ENCODE results near the gene TRIM32. TPM values are rescaled to one million over a fixed set of nuclear protein-coding genes. Genes with fewer than 3 reads are reported as not detected.

The TRIM32 gene
- total RNA-seq, 1 experiment from 2014 or later = 17.5 TPM

DNA sequence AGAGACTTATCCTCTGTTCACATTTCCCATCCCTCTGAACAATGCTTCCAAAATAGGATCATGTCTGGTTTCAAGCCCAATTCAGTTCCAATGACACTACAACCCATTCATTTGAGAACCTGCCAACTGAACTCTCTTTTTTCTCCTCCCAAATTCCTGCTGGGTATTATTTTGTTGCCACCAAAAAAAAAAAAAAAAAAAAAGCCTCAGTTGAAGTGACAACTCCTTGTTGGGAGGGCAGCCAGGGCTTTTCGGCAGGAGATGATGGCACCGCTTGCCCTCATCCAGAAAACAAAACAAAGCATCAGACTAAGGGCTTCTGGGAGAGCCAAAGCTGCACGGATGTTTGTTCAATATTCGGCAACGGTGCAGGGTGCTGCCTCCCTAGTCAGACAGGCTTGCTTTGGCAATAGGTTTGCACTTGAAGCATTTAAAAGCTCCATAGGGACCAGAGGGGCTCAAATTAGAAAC is 30.6 kb upstream of the TRIM32 start (continued):
- TF ChIP-seq, protein P1, sequence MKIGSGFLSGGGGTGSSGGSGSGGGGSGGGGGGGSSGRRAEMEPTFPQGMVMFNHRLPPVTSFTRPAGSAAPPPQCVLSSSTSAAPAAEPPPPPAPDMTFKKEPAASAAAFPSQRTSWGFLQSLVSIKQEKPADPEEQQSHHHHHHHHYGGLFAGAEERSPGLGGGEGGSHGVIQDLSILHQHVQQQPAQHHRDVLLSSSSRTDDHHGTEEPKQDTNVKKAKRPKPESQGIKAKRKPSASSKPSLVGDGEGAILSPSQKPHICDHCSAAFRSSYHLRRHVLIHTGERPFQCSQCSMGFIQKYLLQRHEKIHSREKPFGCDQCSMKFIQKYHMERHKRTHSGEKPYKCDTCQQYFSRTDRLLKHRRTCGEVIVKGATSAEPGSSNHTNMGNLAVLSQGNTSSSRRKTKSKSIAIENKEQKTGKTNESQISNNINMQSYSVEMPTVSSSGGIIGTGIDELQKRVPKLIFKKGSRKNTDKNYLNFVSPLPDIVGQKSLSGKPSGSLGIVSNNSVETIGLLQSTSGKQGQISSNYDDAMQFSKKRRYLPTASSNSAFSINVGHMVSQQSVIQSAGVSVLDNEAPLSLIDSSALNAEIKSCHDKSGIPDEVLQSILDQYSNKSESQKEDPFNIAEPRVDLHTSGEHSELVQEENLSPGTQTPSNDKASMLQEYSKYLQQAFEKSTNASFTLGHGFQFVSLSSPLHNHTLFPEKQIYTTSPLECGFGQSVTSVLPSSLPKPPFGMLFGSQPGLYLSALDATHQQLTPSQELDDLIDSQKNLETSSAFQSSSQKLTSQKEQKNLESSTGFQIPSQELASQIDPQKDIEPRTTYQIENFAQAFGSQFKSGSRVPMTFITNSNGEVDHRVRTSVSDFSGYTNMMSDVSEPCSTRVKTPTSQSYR (CRISPR knock-in tag; IDR thresholded peaks at IDR 0.05) = no peak
- TF ChIP-seq, protein P2, sequence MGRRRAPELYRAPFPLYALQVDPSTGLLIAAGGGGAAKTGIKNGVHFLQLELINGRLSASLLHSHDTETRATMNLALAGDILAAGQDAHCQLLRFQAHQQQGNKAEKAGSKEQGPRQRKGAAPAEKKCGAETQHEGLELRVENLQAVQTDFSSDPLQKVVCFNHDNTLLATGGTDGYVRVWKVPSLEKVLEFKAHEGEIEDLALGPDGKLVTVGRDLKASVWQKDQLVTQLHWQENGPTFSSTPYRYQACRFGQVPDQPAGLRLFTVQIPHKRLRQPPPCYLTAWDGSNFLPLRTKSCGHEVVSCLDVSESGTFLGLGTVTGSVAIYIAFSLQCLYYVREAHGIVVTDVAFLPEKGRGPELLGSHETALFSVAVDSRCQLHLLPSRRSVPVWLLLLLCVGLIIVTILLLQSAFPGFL (CRISPR knock-in tag; IDR thresholded peaks at IDR 0.05; ENCODE audit: borderline replicate concordance) = no peak
- TF ChIP-seq JAZF1 (CRISPR knock-in tag; IDR thresholded peaks at IDR 0.05) = no peak

- Mint-ChIP-seq H3K4me3 (no peak overlapping the region), H3K36me3 (no peaks in the 10 kb centered on the region), H3K27ac (no peak overlapping the region), H3K4me1 (peaks cover 6% of the 10 kb centered on the region; the same call in 1 of the 2 replicates), H3K9me3 (no peaks in the 10 kb centered on the region), H3K27me3 (ENCODE audit: low read depth) (no peaks in the 10 kb centered on the region)
- ChIA-PET CTCF (interaction anchor here (0.8 to 1.1 kb wide), 2 partner anchors 66 to 320 kb away, joined by 3 read pairs; no protein-coding TSS in a partner anchor), POLR2A (no interaction called here)
- no peak for ATAC-seq
- TF ChIP-seq, protein P3, sequence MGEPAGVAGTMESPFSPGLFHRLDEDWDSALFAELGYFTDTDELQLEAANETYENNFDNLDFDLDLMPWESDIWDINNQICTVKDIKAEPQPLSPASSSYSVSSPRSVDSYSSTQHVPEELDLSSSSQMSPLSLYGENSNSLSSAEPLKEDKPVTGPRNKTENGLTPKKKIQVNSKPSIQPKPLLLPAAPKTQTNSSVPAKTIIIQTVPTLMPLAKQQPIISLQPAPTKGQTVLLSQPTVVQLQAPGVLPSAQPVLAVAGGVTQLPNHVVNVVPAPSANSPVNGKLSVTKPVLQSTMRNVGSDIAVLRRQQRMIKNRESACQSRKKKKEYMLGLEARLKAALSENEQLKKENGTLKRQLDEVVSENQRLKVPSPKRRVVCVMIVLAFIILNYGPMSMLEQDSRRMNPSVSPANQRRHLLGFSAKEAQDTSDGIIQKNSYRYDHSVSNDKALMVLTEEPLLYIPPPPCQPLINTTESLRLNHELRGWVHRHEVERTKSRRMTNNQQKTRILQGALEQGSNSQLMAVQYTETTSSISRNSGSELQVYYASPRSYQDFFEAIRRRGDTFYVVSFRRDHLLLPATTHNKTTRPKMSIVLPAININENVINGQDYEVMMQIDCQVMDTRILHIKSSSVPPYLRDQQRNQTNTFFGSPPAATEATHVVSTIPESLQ (CRISPR knock-in tag; IDR thresholded peaks at IDR 0.05) = no peak
- no peak for TF ChIP-seq MYBL2 (CRISPR knock-in tag; IDR thresholded peaks at IDR 0.05)
- TF ChIP-seq AR (CRISPR knock-in tag; IDR thresholded peaks at IDR 0.05) = no peak
- no peak for TF ChIP-seq NR2C2 (CRISPR knock-in tag; IDR thresholded peaks at IDR 0.05)
- TF ChIP-seq ETV6 (CRISPR knock-in tag; IDR thresholded peaks at IDR 0.05) = no peak
- no peak for TF ChIP-seq NFATC4 (CRISPR knock-in tag; IDR thresholded peaks at IDR 0.05)
- no peak for TF ChIP-seq RORB (CRISPR knock-in tag; IDR thresholded peaks at IDR 0.05)
- no peak for TF ChIP-seq NFE2L1 (CRISPR knock-in tag; IDR thresholded peaks at IDR 0.05)
- TF ChIP-seq, protein P4, sequence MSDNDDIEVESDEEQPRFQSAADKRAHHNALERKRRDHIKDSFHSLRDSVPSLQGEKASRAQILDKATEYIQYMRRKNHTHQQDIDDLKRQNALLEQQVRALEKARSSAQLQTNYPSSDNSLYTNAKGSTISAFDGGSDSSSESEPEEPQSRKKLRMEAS (CRISPR knock-in tag; IDR thresholded peaks at IDR 0.05) = no peak
- no peak for TF ChIP-seq ATF1 (CRISPR knock-in tag; IDR thresholded peaks at IDR 0.05)
- TF ChIP-seq ELF4 (CRISPR knock-in tag; IDR thresholded peaks at IDR 0.05; ENCODE audit: low read depth) = no peak
- TF ChIP-seq NFYB (CRISPR knock-in tag; conservative IDR thresholded peaks at IDR 0.05; ENCODE audit: low read depth) = no peak
- no peak for TF ChIP-seq ZNF425 (CRISPR knock-in tag; conservative IDR thresholded peaks at IDR 0.05)
- TF ChIP-seq ZBTB21 (CRISPR knock-in tag; IDR thresholded peaks at IDR 0.05; ENCODE audit: borderline replicate concordance) = no peak
- TF ChIP-seq RELA (CRISPR knock-in tag; IDR thresholded peaks at IDR 0.05; ENCODE audit: borderline replicate concordance) = no peak
- TF ChIP-seq ZSCAN18 (CRISPR knock-in tag; IDR thresholded peaks at IDR 0.05) = no peak
- no peak for TF ChIP-seq SOX15 (CRISPR knock-in tag; IDR thresholded peaks at IDR 0.05)
- no peak for DNase-seq (ENCODE audit: low spot score)
These were observed 30.1 kb upstream of the TRIM32 start for GRCh38 chr9:116656977-116657376.

Measured in WTC11 (cell line).